ENCODE results near the gene ARF4. TPM values are rescaled to one million over a fixed set of nuclear protein-coding genes. Genes with fewer than 3 reads are reported as not detected.

Gene ARF4
- 128 and 146 TPM in 2 replicates for total RNA-seq

DNA sequence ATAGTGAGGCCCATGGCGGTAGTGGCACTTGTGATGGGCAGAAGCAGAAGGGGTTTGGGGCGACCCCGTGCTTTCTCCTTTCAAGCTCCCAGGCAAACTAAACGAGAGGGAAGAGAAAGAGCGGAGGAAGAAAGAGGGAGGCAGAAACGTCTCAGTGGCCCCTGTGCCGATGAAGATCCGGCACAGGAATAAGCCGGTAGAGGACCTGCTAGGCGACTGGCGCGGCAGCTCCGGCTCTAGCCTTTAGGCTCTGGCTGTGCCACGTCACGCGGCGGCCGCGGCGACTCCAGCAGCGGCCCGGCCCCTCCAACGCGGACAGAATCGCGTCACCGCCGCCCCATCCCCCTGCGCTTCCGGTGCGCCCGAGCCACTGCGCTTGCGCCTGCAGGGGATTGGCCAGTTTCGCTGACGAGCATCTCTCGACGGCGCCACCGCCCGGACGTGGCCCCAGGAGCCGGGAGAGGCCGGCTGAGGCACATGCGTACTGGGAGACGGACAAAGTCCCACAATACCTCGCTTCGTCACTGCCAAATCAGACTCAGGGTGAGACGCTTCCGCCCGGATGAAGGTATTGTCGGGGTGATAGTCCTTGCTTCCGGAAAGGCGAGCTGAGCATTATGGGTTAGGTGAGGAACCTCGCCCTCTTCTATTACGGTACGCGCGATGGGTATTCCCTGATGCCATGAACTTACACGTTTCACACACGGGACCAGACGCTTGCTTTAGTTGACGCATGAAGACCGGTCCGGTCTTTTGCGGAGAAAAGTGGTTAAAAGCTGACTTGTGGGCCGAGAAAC, at the start of gene ARF4:
TSS of gene ARF4 (minus strand) at position 218 of the 797 bp plus-strand sequence. CDS start at position 14, 204 bp downstream.

DNA sequence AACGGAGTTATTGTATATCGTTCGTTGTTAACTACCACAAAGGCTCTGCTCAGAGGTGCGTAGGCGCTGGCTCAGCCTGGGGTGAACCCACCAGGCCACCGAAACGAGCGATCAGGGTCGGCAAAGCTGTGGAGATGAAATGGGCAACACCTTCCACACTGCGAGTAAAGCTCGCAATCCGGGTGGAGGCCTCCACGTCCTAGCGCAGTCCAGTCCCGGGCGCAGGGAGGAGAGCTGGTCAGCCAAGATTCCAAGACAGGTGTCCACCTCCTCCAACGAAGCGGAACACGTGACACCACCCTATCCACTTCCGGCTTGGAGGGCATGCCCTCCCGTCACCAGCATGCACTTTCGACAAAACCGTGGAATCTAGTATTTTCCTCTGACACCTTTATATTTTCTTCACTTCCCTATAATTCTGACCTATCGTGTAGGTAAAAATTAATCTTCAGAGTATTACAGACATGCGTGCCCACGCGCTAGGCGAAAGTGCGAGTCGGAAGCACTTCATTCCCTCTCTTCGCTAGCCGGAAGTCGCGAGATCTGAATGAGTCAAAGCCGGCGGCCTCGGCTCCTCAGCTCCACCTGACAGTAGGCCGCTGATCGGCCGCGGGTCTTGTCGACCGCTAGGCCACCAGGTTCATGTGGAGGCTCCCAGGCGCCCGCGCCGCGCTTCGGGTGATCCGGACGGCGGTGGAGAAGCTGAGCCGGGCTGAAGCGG, 41.2 kb downstream of the ARF4 start, which contains the start of gene PDE12:
TSS of gene PDE12 (plus strand) at position 537 of the 721 bp plus-strand sequence. CDS start at position 643, 106 bp downstream.

GRCh38 chr3:57544181-57545125, 52.7 kb downstream of the ARF4 start, which contains the start of gene DNAH12:
Gene DNAH12, minus strand, starts transcription at chr3:57544344. Its CDS starts 1,474 bp downstream, at chr3:57542870.

Other genes starting within 250 kb of the ARF4 start
- gene DNAH12, start 53.0 kb downstream of the ARF4 start, total RNA-seq, result not detected in 2 replicates
- 21.5 and 22.8 TPM in 2 replicates for gene PDE12, start 41.1 kb downstream of the ARF4 start, total RNA-seq
- gene DENND6A, start 95.7 kb upstream of the ARF4 start, total RNA-seq, result 24.8 and 26.6 TPM in 2 replicates
- gene SLMAP, start 159.0 kb upstream of the ARF4 start, total RNA-seq, result 47.3 and 49.5 TPM in 2 replicates

Data from airway epithelial cell (primary cell).